Neural progenitor cell (in vitro differentiated cells): ENCODE data around the gene TMEM63C.

Source experiments
- CTCF ChIP-seq: fragments of 200-600 bp; sonication (generic); IDR thresholded peaks from 2 replicates; pipeline ENCODE4 v1.5.1; 2017; ENCODE audit warnings: antibody characterized with exemption, mild to moderate bottlenecking
- EZH2 ChIP-seq: fragments of 200-600 bp; sonication (generic); IDR thresholded peaks from 2 replicates; pipeline ENCODE4 v1.6.1; 2017; ENCODE audit warnings: antibody characterized with exemption, mild to moderate bottlenecking, moderate library complexity
- EZH2phosphoT487 ChIP-seq: fragments of 200-600 bp; sonication (generic); IDR thresholded peaks from 2 replicates; pipeline ENCODE4 v1.6.1; 2017; ENCODE audit warnings: antibody characterized with exemption

- TF ChIP-seq CTCF (no peak), EZH2 (no peak), EZH2phosphoT487 (no peak)
Measured at GRCh38 chr14:77238356-77238755, 56.8 kb downstream of the TMEM63C start.
